Upper lobe of left lung (tissue), 6 donors: ENCODE results near the gene MOB2. TPM values are rescaled to one million over a fixed set of nuclear protein-coding genes. Genes with fewer than 3 reads are reported as not detected.
A peak's percentile ranks its signal among the peaks of the same experiment; 100 is the strongest.

Experiments used
- ATAC-seq, 2 donors: fragments of 200-7000 bp; cut with Tn5 transposase; one replicate each; pipeline ENCODE4 v1.9.1; 2022; ENCODE audit warnings: mild to moderate bottlenecking in 2 of 2, moderate library complexity in 2 of 2; ENCODE audit not compliant: low FRiP score in 2 of 2
- DNase-seq, 2 donors: peaks; one replicate each; pipeline ENCODE4 v3.0.0-alpha.2; 2019 to 2020
- H3K27ac ChIP-seq, 4 donors: fragments of 200-600 bp; sonication (generic); one replicate each; pipeline ENCODE4 v1.5.1; 2016 to 2019
- H3K27me3 ChIP-seq, 4 donors: fragments of 200-600 bp; sonication (generic); one replicate each; pipeline ENCODE4 v1.5.1; 2017 to 2019
- H3K36me3 ChIP-seq, 4 donors: fragments of 200-600 bp; sonication (generic); one replicate each; pipeline ENCODE4 v1.5.1; 2016 to 2019
- H3K4me1 ChIP-seq, 4 donors: fragments of 200-600 bp; sonication (generic); one replicate each; pipeline ENCODE4 v1.5.1; 2018 to 2019
- H3K4me3 ChIP-seq, 4 donors: fragments of 200-600 bp; sonication (generic); one replicate each; pipeline ENCODE4 v1.5.1; 2017 to 2019; ENCODE audit warnings: mild to moderate bottlenecking in 2 of 4, moderate library complexity in 1 of 4
- H3K9me3 ChIP-seq, 4 donors: fragments of 200-600 bp; sonication (generic); one replicate each; pipeline ENCODE4 v1.5.1; 2018 to 2019
- CTCF ChIP-seq, 6 experiments: fragments of 450-650 bp in 4 of 6; fragments of 200-600 bp in 2 of 6; sonication (generic) in 2 of 6; IDR thresholded peaks; one replicate each; pipeline ENCODE4 v1.5.1; 2016 to 2019; ENCODE audit warnings: antibody characterized with exemption in 6 of 6
- EP300 ChIP-seq, 4 donors: sonication (generic); formaldehyde crosslinking; IDR thresholded peaks; one replicate each; pipeline ENCODE4 v1.5.1; 2017; ENCODE audit warnings: antibody characterized with exemption in 4 of 4, control low read depth in 2 of 4
- POLR2A ChIP-seq, 4 donors: fragments of 450-650 bp; IDR thresholded peaks; one replicate each; pipeline ENCODE4 v1.5.1; 2016 to 2017; ENCODE audit warnings: antibody characterized with exemption in 4 of 4, mild to moderate bottlenecking in 2 of 4
- POLR2AphosphoS5 ChIP-seq, 2 donors: sonication (generic); formaldehyde crosslinking; IDR thresholded peaks; one replicate each; pipeline ENCODE4 v1.5.1; 2017; ENCODE audit warnings: antibody characterized with exemption in 2 of 2
- WGBS, 2 donors: methylation state at CpG; one replicate each; pipeline ENCODE4 v1.1.5; 2017 to 2018; 5-methylcytosine and 5-hydroxymethylcytosine counted together
- total RNA-seq, 6 donors: library from RNA; depleted of rRNA in 4 of 6; stranded (reverse); fragments of >200 nt in 4 of 6; gene quantifications; one replicate each; pipeline versions ENCODE4 v1.1.0 to v1.2.1, GENCODE V29; 2016 to 2021
- donor health status: DM: no; HTN: no; CAD: no; lungs with moderate emphysema.
- donor health status: DM: no; HTN: yes; CAD: no; lungs with severe emphysema.

MOB2 gene
- total RNA-seq, 6 donors from 2014 or later = 34.7 to 72.3 (median 49.5) TPM

DNA sequence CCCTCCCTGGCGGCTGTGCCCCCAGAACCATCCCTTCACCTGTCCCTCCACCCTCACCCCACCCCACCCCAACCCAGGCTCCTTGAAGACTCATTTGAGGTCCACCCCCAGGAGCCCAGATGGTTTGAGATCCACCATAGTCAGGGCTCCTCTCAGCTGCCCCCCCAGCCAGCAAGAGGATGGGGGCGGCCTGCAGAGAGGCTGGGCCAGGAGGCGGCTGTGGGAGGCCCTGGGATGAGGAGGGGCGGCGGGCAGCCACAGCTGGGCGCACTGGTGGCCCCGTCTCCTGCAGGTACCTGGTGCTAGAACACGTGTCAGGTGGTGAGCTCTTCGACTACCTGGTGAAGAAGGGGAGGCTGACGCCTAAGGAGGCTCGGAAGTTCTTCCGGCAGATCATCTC, 46.1 kb downstream of the MOB2 start:
- Histone ChIP-seq H3K9me3 (no peaks in the 10 kb centered on the region), H3K4me1 (peaks cover 0 to 11% (median 4%) of the 10 kb centered on the region in 4 donors), H3K4me3 (no peak overlapping the region), H3K27ac (no peak overlapping the region), H3K36me3 (no peaks in the 10 kb centered on the region), H3K27me3 (peaks cover 0 to 8% (median 1%) of the 10 kb centered on the region in 4 donors)
- 83 to 88% methylated on average over 8 to 11 of the region's 12 CpGs for WGBS, 2 donors
- TF ChIP-seq POLR2A (IDR thresholded peaks at IDR 0.05) (no peak), POLR2AphosphoS5 (IDR thresholded peaks at IDR 0.05) (no peak), EP300 (IDR thresholded peaks at IDR 0.05) (no peak), CTCF (IDR thresholded peaks at IDR 0.05) (no peak)
- DNase-seq (peak in 1 of 2 donors; percentile 51), ATAC-seq (no peak)

DNA sequence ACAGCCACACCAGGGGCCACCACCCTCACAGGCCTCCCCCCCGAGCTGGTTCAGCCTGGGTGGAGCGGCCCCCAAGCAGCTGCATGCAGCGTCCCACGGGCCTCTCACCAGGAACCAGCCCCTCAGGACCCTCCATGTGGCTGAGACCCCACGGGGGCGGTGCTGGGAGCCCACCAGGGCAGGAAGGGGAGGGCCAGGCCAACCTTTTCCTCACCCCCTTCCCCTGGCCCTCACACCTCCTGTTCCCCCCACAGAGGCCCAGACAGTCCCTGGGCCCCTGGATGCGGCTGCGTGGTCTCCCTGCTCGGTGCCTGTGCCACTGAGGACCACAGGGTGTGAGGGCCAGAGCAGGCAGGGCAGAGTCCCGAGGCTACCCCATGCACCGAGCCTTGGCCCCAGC, 46.5 kb downstream of the MOB2 start:
- DNase-seq = peak in 1 of 2 donors; percentile 67
- WGBS, 2 donors = 73 to 83% methylated on average over 7 to 11 of the region's 11 CpGs
- Histone ChIP-seq H3K27ac (no peak overlapping the region), H3K36me3 (no peaks in the 10 kb centered on the region), H3K9me3 (no peaks in the 10 kb centered on the region), H3K27me3 (peaks cover 0 to 8% (median 1%) of the 10 kb centered on the region in 4 donors), H3K4me1 (peaks cover 0 to 11% (median 4%) of the 10 kb centered on the region in 4 donors), H3K4me3 (no peak overlapping the region)
- ATAC-seq = peak in 1 of 2 donors; percentile 9
- TF ChIP-seq POLR2AphosphoS5 (IDR thresholded peaks at IDR 0.05) (no peak), EP300 (IDR thresholded peaks at IDR 0.05) (no peak)

GRCh38 chr11:1439341-1439740, 47.2 kb downstream of the MOB2 start:
- ATAC-seq (no peak), DNase-seq (peak in 1 of 2 donors; percentile 65)
- no peak overlapping the region for H3K27ac ChIP-seq
- H3K36me3 ChIP-seq = no peaks in the 10 kb centered on the region
- H3K9me3 ChIP-seq = no peaks in the 10 kb centered on the region
- H3K27me3 ChIP-seq = peaks cover 0 to 8% (median 1%) of the 10 kb centered on the region in 4 donors
- peaks cover 0 to 11% (median 4%) of the 10 kb centered on the region in 4 donors for H3K4me1 ChIP-seq
- TF ChIP-seq POLR2AphosphoS5 (IDR thresholded peaks at IDR 0.05) (no peak), CTCF (IDR thresholded peaks at IDR 0.05) (no peak), EP300 (IDR thresholded peaks at IDR 0.05) (no peak), POLR2A (IDR thresholded peaks at IDR 0.05) (no peak)
- no peak overlapping the region for H3K4me3 ChIP-seq
- WGBS, 2 donors = 68 to 74% methylated on average over 5 to 11 of the region's 11 CpGs

DNA sequence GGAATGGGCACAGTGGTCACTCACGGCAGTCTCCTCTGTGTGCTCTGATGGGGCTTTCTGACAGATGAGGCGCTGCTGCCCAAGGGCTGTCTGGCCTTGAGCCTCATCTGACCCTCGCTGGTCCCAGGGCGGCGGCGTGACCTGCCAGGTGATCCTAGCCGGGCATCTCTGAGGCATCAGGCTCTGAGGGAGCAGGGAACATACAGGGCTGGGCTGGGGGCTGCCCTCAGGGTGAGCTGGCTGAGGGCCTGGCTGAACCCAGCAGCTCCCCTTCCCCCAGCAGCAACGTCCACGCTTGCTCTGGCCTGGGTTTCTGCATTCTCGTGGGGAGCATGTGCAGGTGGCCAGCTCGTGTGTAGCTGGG, 47.6 kb downstream of the MOB2 start:
- peaks cover 0 to 11% (median 4%) of the 10 kb centered on the region in 4 donors for H3K4me1 ChIP-seq
- no peaks in the 10 kb centered on the region for H3K9me3 ChIP-seq
- DNase-seq (peak in 1 of 2 donors; percentile 76), ATAC-seq (no peak)
- H3K27ac ChIP-seq = no peak overlapping the region
- WGBS, 2 donors = 80% methylated on average over 8 of the region's 11 CpGs; no CpG with 5 or more reads in 1 of the 2 donors
- TF ChIP-seq EP300 (IDR thresholded peaks at IDR 0.05) = no peak
- H3K4me3 ChIP-seq = no peak overlapping the region
- no peaks in the 10 kb centered on the region for H3K36me3 ChIP-seq
- H3K27me3 ChIP-seq = peaks cover 0 to 8% (median 1%) of the 10 kb centered on the region in 4 donors

DNA sequence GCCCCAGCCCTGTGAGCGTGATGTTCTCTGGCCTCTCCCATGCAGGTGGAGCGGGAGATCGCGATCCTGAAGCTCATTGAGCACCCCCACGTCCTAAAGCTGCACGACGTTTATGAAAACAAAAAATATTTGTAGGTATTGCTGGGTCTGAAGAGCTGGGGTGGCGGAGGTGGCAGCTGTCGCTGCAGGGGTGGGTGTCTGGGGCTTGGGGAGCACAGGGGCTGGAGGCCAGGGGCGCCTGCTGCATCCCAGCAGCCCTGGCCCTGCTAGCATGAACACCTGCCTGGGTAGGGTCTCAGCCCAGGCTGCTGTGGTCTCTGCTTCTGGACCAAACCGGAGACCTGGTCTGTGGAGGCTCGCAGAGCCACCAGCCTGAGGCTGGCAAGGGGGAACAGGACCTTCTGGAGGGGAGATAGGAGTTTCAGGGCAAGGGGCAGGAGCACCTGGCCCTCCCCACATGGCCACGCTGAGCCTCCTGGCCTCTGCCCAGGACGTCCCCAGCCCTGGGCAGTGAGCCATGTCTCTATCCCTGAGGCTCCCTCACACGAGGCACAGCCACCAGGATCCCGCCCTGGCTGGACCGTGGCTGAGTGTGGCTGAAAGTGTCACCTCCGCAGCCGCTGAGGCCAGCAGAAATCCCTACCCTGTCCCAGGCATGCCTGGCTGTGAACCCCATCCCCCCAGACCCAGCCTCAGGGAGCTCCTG, 48.2 kb downstream of the MOB2 start:
- no peak for ATAC-seq
- H3K27ac ChIP-seq = no peak overlapping the region
- 66 to 67% methylated on average over 6 to 16 of the region's 19 CpGs for WGBS, 2 donors
- H3K9me3 ChIP-seq = no peaks in the 10 kb centered on the region
- peaks cover 0 to 8% (median 1%) of the 10 kb centered on the region in 4 donors for H3K27me3 ChIP-seq
- H3K4me3 ChIP-seq = no peak overlapping the region
- H3K36me3 ChIP-seq = no peaks in the 10 kb centered on the region
- DNase-seq = peak in 1 of 2 donors; percentile 61
- H3K4me1 ChIP-seq = peaks cover 0 to 11% (median 4%) of the 10 kb centered on the region in 4 donors
- TF ChIP-seq EP300 (IDR thresholded peaks at IDR 0.05) = no peak
- TF ChIP-seq CTCF (IDR thresholded peaks at IDR 0.05) = no peak
- no peak for TF ChIP-seq POLR2AphosphoS5 (IDR thresholded peaks at IDR 0.05)
- TF ChIP-seq POLR2A (IDR thresholded peaks at IDR 0.05) = no peak
